Epithelial cell of proximal tubule (primary cell): ENCODE data around the gene EPHA1. TPM values are rescaled to one million over a fixed set of nuclear protein-coding genes. Genes with fewer than 3 reads are reported as not detected.
A peak's percentile ranks its signal among the peaks of the same experiment; 100 is the strongest.

Experiments
- DNase-seq: peaks from one replicate; pipeline ENCODE4 v3.0.0-alpha.2; 2011; ENCODE audit warnings: low read depth
- H3K4me3 ChIP-seq: 2 replicates; pipeline ENCODE4 v1.5.1; 2011; ENCODE audit warnings: low read depth, mild to moderate bottlenecking, low read length
- total RNA-seq: library from RNA; depleted of rRNA; stranded (reverse); fragments of >200 nt; gene quantifications from 2 replicates; pipeline ENCODE4 v1.2.3, GENCODE V29; 2015
- TF ChIP-seq, protein P1 (sequence below): conservative IDR thresholded peaks from 2 replicates; pipeline ENCODE4 v1.5.1; 2012; ENCODE audit warnings: low read depth, mild to moderate bottlenecking, low read length

EPHA1 gene
- total RNA-seq, 1 donor from 2014 or later: 14.4 TPM

DNA sequence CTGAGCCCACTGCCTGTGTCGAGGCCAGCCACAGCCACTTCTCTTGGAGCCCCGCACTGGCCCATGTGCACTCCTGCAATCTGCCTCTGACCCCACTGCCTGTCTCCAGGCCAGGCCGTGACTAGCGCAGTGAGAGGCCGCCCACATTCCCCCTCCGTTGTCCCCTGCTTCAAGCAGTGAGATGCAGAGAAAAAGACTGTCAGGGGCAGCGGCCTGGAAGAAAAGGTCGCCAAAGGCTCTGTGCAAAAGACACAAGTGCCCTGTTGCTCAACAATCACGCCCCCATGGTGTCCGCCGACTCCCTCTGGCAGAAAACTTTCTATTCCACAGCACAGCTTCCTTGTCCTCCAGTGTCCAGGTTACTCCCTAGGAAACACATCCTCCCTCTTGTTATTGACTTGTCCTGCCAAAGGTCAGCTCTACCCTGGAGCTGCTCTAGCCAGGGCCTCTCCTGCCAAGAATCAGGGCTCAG is 56.1 kb downstream of the EPHA1 start:
- TF ChIP-seq, protein P1, sequence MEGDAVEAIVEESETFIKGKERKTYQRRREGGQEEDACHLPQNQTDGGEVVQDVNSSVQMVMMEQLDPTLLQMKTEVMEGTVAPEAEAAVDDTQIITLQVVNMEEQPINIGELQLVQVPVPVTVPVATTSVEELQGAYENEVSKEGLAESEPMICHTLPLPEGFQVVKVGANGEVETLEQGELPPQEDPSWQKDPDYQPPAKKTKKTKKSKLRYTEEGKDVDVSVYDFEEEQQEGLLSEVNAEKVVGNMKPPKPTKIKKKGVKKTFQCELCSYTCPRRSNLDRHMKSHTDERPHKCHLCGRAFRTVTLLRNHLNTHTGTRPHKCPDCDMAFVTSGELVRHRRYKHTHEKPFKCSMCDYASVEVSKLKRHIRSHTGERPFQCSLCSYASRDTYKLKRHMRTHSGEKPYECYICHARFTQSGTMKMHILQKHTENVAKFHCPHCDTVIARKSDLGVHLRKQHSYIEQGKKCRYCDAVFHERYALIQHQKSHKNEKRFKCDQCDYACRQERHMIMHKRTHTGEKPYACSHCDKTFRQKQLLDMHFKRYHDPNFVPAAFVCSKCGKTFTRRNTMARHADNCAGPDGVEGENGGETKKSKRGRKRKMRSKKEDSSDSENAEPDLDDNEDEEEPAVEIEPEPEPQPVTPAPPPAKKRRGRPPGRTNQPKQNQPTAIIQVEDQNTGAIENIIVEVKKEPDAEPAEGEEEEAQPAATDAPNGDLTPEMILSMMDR: no peak
- no peak overlapping the region for H3K4me3 ChIP-seq
- DNase-seq: no peak

DNA sequence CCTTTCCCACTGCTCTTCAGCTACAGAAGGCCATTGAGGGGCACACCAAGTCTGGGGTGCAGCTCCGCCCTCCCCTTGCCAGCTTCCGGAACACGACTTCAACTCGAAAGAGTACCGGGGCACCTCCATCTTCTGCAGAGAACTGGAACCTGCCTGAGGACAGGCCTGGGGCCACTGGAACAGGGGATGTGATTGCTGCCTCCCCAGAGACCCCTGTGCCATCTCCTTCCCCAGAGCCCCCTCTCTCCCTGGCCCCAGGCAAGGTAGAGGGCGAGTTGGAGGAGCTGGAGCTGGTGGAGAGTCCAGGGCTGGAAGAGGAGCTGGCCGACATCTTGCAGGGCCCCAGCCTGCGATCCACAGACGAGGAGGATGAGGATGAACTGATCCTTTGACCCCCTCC is 57.1 kb downstream of the EPHA1 start:
- DNase-seq: no peak
- no peak overlapping the region for H3K4me3 ChIP-seq
- TF ChIP-seq, protein P1: no peak

DNA sequence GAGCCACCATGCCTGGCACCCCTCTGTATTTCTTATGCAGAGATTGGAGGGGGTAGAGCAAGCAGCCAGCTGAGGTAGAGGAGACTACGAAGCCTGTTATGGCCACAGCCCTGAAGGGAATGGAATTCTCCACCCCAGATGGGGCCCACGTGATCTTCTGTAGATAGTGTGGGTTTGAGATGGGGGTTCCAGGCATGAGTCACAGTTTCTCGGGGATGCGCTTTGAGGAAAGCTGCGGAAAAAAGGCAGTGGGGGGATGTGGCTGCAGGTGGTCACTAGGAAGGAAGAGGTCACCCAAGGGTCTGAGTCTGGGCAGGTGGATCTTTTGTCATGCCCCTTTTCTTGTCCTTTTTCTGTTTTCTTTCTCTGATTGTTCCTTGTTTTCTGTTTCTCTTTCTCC is 57.6 kb downstream of the EPHA1 start:
- DNase-seq: no peak
- TF ChIP-seq, protein P1: no peak

DNA sequence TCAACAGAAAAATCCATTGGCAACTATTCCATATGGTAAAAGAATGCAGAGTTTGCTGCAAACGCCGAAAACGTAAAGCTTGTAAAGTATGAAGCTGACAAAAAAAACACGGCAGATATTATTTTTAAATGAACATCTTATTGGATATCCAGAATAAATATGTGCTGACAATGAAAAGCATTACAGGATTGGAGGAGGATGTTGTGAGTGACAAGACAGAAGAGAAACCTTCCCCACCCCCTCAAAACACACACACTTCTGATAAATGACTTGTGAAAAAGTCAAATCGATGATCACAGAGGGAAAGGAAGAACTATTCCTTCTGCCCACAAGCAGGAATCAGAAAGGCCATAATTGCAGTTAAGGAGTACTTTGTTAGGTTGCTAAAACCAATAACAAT is 60.7 kb downstream of the EPHA1 start:
- TF ChIP-seq, protein P1: no peak
- no peak for DNase-seq
- no peak overlapping the region for H3K4me3 ChIP-seq

More for the DNA sequence above, 57.6 kb downstream of the EPHA1 start:
- H3K4me3 ChIP-seq: no peak overlapping the region

DNA sequence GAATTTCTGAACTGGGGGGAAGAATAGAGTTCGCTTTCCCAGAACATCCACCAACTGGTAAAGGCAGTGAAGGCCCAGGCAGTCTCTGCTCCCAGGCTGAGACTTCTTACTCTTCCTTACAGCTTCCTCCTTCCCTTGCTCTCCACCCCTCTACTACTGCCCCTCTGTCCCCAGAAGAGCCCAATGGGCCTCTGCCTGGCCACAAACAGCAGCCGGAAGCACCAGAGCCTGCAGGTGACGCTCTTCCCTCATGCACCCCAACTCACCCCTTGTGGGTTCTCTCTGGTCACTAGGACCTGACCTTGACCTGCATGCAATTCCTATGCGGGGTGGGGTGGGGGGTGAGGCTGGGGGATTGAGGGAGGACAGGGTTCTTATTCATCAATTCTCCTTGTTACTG is 62.6 kb downstream of the EPHA1 start:
- TF ChIP-seq, protein P1: no peak
- no peak for DNase-seq

DNA sequence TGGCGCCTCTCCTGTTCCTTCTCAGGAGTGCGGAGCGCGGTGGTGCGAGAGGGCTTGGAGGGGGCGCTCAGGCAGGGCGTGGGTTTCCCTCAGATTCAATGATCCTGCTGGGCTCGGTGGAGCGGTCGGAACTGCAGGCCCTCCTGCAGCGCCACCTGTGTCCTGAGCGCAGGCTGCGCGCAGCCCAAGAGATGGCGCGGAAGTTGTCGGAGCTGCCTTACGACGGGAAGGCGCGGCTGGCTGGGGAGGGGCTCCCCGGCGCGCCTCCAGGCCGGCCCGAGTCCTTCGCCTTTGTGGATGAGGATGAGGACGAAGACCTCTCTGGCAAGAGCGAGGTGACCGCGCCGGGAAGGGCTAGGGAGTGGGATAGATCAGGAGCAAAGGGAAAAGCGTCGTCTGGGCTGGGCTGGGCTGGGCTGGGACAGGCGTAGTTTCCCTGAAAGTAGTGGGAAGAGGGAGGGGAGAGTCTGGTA is 63.2 kb downstream of the EPHA1 start:
- TF ChIP-seq, protein P1: peak; percentile 56
- peak overlapping the region; percentile 16 for H3K4me3 ChIP-seq
- DNase-seq: no peak

More for the DNA sequence above, 62.6 kb downstream of the EPHA1 start:
- no peak overlapping the region for H3K4me3 ChIP-seq

DNA sequence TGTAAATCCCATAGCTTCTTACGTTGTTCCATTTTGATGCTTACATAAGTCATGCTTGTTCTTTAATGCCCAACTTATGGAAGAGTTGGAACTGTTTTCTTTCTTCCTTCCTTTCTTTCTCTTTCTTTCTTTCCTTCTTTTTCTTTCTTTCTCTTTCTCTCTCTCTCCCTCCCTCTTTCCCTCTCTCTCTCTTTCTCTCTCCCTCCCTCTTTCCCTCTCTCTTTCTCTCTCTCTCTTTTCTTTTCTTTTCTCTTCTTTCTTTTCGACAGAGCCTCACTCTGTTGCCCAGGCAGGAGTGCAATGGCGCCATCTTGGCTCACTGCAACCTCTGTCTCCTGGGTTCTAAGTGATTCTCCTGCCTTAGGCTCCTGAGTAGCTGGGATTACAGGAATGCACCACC is 65.1 kb downstream of the EPHA1 start:
- H3K4me3 ChIP-seq: no peak overlapping the region
- no peak for DNase-seq
- TF ChIP-seq, protein P1: no peak
